ENCODE data around the gene LIN7B. TPM values are rescaled to one million over a fixed set of nuclear protein-coding genes. Genes with fewer than 3 reads are reported as not detected.

Gene LIN7B
- total RNA-seq, 1 experiment from 2014 or later: 11.8 TPM

DNA sequence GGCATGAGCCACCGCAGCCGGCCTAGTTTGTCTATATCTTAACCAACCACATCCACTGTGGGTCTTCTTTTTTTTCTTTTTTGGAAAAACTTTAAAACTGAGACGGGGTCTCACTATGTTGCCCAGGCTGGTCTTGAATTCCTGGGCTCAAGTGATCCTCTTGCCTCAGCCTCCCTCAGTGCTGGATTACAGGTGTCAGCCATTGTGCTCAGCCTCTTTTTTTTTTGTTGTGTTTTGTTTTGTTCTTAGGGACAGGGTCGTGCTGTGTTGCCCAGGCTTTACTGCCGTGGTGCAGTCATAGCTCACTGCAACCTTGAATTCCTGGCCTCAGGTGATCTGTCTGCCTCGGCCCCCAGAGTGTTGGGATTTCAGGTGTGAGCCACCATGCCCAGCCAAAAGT is 21.5 kb upstream of the LIN7B start:
- peaks cover 1% of the 10 kb centered on the region for H3K36me3 ChIP-seq (ENCODE audit: control insufficient read depth, insufficient read depth, low read length)

DNA sequence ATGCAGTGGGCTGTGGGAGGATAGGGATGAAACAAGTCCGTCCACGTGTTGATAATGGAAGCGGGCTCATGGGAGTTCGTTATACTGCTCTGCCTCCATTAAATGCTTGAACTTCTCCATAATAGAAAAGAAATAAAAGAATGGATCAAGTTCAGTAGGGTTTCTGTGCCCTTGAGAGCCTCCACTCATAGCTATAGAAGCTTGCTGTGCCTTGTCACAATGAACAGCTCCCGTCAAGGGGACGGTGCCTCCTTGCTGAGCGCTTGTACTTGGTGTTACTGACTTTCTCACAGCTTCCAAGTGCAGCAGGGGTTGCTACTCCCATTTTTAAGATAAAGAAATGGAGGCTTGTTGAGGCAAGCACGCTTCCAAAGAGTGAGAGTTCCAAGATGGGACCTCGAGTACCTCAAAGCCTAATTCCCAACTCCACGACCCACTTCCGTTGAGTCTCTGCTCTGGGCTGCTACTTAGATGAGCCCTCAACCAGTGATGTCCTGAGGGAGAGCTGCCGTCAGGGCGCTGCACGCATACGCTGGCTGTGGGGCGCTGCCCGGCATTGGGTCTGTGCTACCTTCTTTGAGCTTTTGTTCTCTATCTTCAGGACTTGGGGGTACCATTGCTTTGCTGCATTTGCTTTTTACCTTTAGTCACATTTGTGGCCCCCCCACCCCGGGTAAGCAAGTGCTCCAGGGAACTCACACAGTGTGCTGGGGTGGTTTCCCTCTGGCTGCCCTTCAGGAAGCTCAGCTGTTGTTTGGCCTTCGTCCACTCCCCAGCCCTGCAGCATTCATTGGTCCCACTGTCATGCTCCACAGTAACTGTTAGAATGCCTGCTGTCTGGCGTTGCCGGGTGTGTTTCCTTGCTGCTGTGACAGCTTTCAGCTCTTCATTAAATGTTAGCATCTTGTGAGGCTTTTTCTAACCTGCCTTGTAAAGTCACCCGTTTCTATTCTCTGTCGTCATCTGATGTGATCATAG is 19.4 kb upstream of the LIN7B start:
- Histone ChIP-seq H3K9me3 (no peaks in the 10 kb centered on the region), H3K36me3 (ENCODE audit: control insufficient read depth, insufficient read depth, low read length) (peaks cover 7% of the 10 kb centered on the region), H3K27me3 (replicated peaks; ENCODE audit: control insufficient read depth, insufficient read depth, low read length) (no peaks in the 10 kb centered on the region), H3K4me1 (no peaks in the 10 kb centered on the region; the same call in 1 of the 2 replicates), H3K4me3 (ENCODE audit: low read depth, low read length) (no peak overlapping the region)
- no peak for DNase-seq
- H3K27me3 Mint-ChIP-seq (ENCODE audit: insufficient read depth, unreplicated experiment): no peaks in the 10 kb centered on the region
- no peaks in the 10 kb centered on the region for H3K4me1 Mint-ChIP-seq (ENCODE audit: low read depth, unreplicated experiment)
- ChIA-PET CTCF (interaction anchor here (0.7 to 1.1 kb wide), 5 partner anchors 12 to 305 kb away, joined by 3 to 7 read pairs (median 3); partner anchors contain the start of gene RUVBL2), POLR2A (no interaction called here)
- no peak overlapping the region for H3K4me3 Mint-ChIP-seq (ENCODE audit: unreplicated experiment)
- H3K9me3 Mint-ChIP-seq (ENCODE audit: unreplicated experiment): no peaks in the 10 kb centered on the region
- TF ChIP-seq, protein P1, sequence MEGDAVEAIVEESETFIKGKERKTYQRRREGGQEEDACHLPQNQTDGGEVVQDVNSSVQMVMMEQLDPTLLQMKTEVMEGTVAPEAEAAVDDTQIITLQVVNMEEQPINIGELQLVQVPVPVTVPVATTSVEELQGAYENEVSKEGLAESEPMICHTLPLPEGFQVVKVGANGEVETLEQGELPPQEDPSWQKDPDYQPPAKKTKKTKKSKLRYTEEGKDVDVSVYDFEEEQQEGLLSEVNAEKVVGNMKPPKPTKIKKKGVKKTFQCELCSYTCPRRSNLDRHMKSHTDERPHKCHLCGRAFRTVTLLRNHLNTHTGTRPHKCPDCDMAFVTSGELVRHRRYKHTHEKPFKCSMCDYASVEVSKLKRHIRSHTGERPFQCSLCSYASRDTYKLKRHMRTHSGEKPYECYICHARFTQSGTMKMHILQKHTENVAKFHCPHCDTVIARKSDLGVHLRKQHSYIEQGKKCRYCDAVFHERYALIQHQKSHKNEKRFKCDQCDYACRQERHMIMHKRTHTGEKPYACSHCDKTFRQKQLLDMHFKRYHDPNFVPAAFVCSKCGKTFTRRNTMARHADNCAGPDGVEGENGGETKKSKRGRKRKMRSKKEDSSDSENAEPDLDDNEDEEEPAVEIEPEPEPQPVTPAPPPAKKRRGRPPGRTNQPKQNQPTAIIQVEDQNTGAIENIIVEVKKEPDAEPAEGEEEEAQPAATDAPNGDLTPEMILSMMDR (IDR thresholded peaks at IDR 0.05; ENCODE audit: insufficient read depth in 1 of 2, low read depth in 1 of 2, low read length in 1 of 2, severe bottlenecking in 1 of 2, unreplicated experiment in 1 of 2): no peak
- peaks cover 100% of the 10 kb centered on the region for H3K36me3 Mint-ChIP-seq (ENCODE audit: insufficient read depth, unreplicated experiment)
- intact Hi-C loops (cut with micrococcal nuclease; ENCODE audit: unreplicated experiment): loop anchor here (5.0 kb wide), 1 partner anchor 53 kb away; no protein-coding TSS in a partner anchor
- H3K27ac Mint-ChIP-seq (ENCODE audit: unreplicated experiment): no peak overlapping the region
- BruUV-seq (replicated peaks): no TSS peak

More for the DNA sequence above, 21.5 kb upstream of the LIN7B start:
- no peaks in the 10 kb centered on the region; the same call in 1 of the 2 replicates for H3K4me1 ChIP-seq
- H3K27me3 ChIP-seq (replicated peaks; ENCODE audit: control insufficient read depth, insufficient read depth, low read length): no peaks in the 10 kb centered on the region
- H3K36me3 Mint-ChIP-seq (ENCODE audit: insufficient read depth, unreplicated experiment): peaks cover 97% of the 10 kb centered on the region
- TF ChIP-seq, protein P1 (IDR thresholded peaks at IDR 0.05; ENCODE audit: insufficient read depth in 1 of 2, low read depth in 1 of 2, low read length in 1 of 2, severe bottlenecking in 1 of 2, unreplicated experiment in 1 of 2): no peak
- ChIA-PET POLR2A (interaction anchor here (1.0 kb wide), 1 partner anchor 36 kb away, joined by 3 read pairs; no protein-coding TSS in a partner anchor), CTCF (no interaction called here)
- H3K9me3 ChIP-seq: no peaks in the 10 kb centered on the region
- no peak overlapping the region for H3K27ac Mint-ChIP-seq (ENCODE audit: unreplicated experiment)
- no TSS peak for BruUV-seq (replicated peaks)
- no peaks in the 10 kb centered on the region for H3K9me3 Mint-ChIP-seq (ENCODE audit: unreplicated experiment)
- intact Hi-C loops (cut with micrococcal nuclease; ENCODE audit: unreplicated experiment): no loop called here
- H3K4me3 ChIP-seq (ENCODE audit: low read depth, low read length): no peak overlapping the region
- no peak for DNase-seq
- no peak overlapping the region for H3K4me3 Mint-ChIP-seq (ENCODE audit: unreplicated experiment)
- H3K27me3 Mint-ChIP-seq (ENCODE audit: insufficient read depth, unreplicated experiment): no peaks in the 10 kb centered on the region
- peaks cover 1% of the 10 kb centered on the region for H3K4me1 Mint-ChIP-seq (ENCODE audit: low read depth, unreplicated experiment)
